ENCODE measurements around the gene FDX2. TPM values are rescaled to one million over a fixed set of nuclear protein-coding genes. Genes with fewer than 3 reads are reported as not detected.

FDX2 gene
- total RNA-seq, 1 experiment from 2014 or later = 21.0 TPM

DNA sequence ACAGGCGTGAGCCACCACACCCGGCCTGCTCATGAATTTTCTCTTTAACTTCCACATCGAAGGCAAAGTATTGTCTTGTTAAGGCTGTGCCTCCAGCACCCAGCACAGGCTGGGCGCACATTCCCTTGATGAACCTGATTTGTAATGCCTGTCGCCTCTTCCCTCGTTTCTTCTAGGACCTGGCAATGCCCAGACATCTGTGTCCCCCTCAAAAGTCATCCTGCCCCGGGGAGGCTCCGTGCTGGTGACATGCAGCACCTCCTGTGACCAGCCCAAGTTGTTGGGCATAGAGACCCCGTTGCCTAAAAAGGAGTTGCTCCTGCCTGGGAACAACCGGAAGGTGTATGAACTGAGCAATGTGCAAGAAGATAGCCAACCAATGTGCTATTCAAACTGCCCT is 41.2 kb downstream of the FDX2 start:
- no peak overlapping the region for H3K27ac ChIP-seq (ENCODE audit: low read depth, low read length)
- ChIA-PET RAD21 (ENCODE audit: low non-redundant PET in 1 of 2, low total read pairs in 2 of 2, uncharacterized antibody in 2 of 2, unreplicated experiment in 2 of 2) (no interaction called here), CTCF (interaction anchor here (1.4 kb wide), 1 partner anchor 114 kb away, joined by 7 read pairs; no protein-coding TSS in a partner anchor), POLR2A (no interaction called here)
- DNase-seq (ENCODE audit: low read depth, low spot score) (no peak), ATAC-seq (no peak)
- H3K4me2 ChIP-seq (ENCODE audit: low read length) = no peak overlapping the region
- no peaks in the 10 kb centered on the region for H4K20me1 ChIP-seq (ENCODE audit: insufficient read depth)
- no peaks in the 10 kb centered on the region for H3K9me3 ChIP-seq (ENCODE audit: control insufficient read depth in 1 of 2, insufficient read depth in 1 of 2, low read depth in 1 of 2, low read length in 2 of 2)
- no peak overlapping the region for H3K4me3 ChIP-seq (replicated peaks in 1 of 2; ENCODE audit: low read depth in 1 of 2, low read length in 2 of 2)
- intact Hi-C loops (cut with micrococcal nuclease) = no loop called here
- TF ChIP-seq, protein P1, sequence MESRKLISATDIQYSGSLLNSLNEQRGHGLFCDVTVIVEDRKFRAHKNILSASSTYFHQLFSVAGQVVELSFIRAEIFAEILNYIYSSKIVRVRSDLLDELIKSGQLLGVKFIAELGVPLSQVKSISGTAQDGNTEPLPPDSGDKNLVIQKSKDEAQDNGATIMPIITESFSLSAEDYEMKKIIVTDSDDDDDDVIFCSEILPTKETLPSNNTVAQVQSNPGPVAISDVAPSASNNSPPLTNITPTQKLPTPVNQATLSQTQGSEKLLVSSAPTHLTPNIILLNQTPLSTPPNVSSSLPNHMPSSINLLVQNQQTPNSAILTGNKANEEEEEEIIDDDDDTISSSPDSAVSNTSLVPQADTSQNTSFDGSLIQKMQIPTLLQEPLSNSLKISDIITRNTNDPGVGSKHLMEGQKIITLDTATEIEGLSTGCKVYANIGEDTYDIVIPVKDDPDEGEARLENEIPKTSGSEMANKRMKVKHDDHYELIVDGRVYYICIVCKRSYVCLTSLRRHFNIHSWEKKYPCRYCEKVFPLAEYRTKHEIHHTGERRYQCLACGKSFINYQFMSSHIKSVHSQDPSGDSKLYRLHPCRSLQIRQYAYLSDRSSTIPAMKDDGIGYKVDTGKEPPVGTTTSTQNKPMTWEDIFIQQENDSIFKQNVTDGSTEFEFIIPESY (IDR thresholded peaks at IDR 0.05; ENCODE audit: extremely low read depth, insufficient replicate concordance, low read length) = no peak
- TF ChIP-seq ZNF274 (IDR thresholded peaks at IDR 0.05; ENCODE audit: low read depth, low read length) (no peak), ATF3 (IDR thresholded peaks at IDR 0.05) (no peak), FOSL1 (IDR thresholded peaks at IDR 0.05; ENCODE audit: low read depth) (no peak), EZH2 (IDR thresholded peaks at IDR 0.05) (no peak), ZFX (IDR thresholded peaks at IDR 0.05) (no peak), YY1 (IDR thresholded peaks at IDR 0.05; ENCODE audit: extremely low read depth, insufficient replicate concordance, low read depth, low read length) (no peak), POLR2A (IDR thresholded peaks at IDR 0.05; ENCODE audit: borderline replicate concordance, extremely low read depth, insufficient read depth, insufficient read length) (no peak), EGR1 (IDR thresholded peaks at IDR 0.05; ENCODE audit: low read depth) (no peak), REST (IDR thresholded peaks at IDR 0.05; ENCODE audit: low read depth) (no peak), POLR2AphosphoS5 (IDR thresholded peaks at IDR 0.05; ENCODE audit: low read depth, low read length) (no peak), TCF7L2 (IDR thresholded peaks at IDR 0.05; ENCODE audit: borderline replicate concordance, extremely low read depth, insufficient read depth, insufficient read length) (no peak), SP1 (IDR thresholded peaks at IDR 0.05; ENCODE audit: low read depth) (no peak), JUND (IDR thresholded peaks at IDR 0.05) (no peak), ELF1 (IDR thresholded peaks at IDR 0.05; ENCODE audit: borderline replicate concordance, low read depth) (no peak), RAD21 (IDR thresholded peaks at IDR 0.05; ENCODE audit: low read depth) (no peak)
- TF ChIP-seq, protein P2, sequence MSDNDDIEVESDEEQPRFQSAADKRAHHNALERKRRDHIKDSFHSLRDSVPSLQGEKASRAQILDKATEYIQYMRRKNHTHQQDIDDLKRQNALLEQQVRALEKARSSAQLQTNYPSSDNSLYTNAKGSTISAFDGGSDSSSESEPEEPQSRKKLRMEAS (IDR thresholded peaks at IDR 0.05) = no peak
- BruUV-seq (replicated peaks) = no TSS peak
- H3K9ac ChIP-seq (ENCODE audit: low read length) = no peak overlapping the region
- H3K79me2 ChIP-seq (ENCODE audit: insufficient read depth, low read length) = no peaks in the 10 kb centered on the region
- H3K36me3 ChIP-seq (ENCODE audit: control insufficient read depth in 1 of 2, insufficient read depth in 2 of 2, low read length in 2 of 2) = peaks cover 0 to 8% of the 10 kb centered on the region in 2 experiments; a peak in 2 of 4 replicates
- H3K27me3 ChIP-seq (ENCODE audit: insufficient read depth, low read length) = no peaks in the 10 kb centered on the region
- H2AFZ ChIP-seq (ENCODE audit: low read depth, low read length, poor library complexity, severe bottlenecking) = no peak overlapping the region
- H3K9me2 ChIP-seq (ENCODE audit: insufficient read depth) = no peaks in the 10 kb centered on the region
- H3K4me1 ChIP-seq (ENCODE audit: control insufficient read depth in 1 of 2, insufficient read depth in 2 of 2, low read length in 2 of 2) = peaks cover 7 to 20% of the 10 kb centered on the region in 2 experiments; a peak in 3 of 4 replicates
